Stomach (tissue), 4 donors: ENCODE data around the gene HAPSTR1.

Experiments used
- CTCF ChIP-seq, 7 experiments: fragments of 450-650 bp in 4 of 7; fragments of 200-600 bp in 3 of 7; sonication (generic) in 3 of 7; IDR thresholded peaks; one replicate each; pipeline ENCODE4 v1.5.1; 2016 to 2019; ENCODE audit warnings: antibody characterized with exemption in 7 of 7, control low read depth in 2 of 7, mild to moderate bottlenecking in 1 of 7
- EP300 ChIP-seq: sonication (generic); formaldehyde crosslinking; IDR thresholded peaks from one replicate; pipeline ENCODE4 v1.6.1; 2017; ENCODE audit warnings: antibody characterized with exemption
- POLR2A ChIP-seq, 4 donors: fragments of 450-650 bp; IDR thresholded peaks; one replicate each; pipeline ENCODE4 v1.6.1; 2016; ENCODE audit warnings: antibody characterized with exemption in 4 of 4, control low read depth in 2 of 4, mild to moderate bottlenecking in 1 of 4, moderate library complexity in 1 of 4
- POLR2AphosphoS5 ChIP-seq, 3 donors: sonication (generic); formaldehyde crosslinking; IDR thresholded peaks; one replicate each; pipeline ENCODE4 v1.6.1; 2016; ENCODE audit warnings: antibody characterized with exemption in 3 of 3

- TF ChIP-seq POLR2A (IDR thresholded peaks at IDR 0.05), result no peak
- no peak for TF ChIP-seq POLR2AphosphoS5 (IDR thresholded peaks at IDR 0.05)
- TF ChIP-seq CTCF (IDR thresholded peaks at IDR 0.05), result no peak
- TF ChIP-seq EP300, result no peak
These were observed 33.6 kb downstream of the HAPSTR1 start for GRCh38 chr16:9124908-9125584.
